ENCODE data around the gene MAP6D1.

Gene MAP6D1

DNA sequence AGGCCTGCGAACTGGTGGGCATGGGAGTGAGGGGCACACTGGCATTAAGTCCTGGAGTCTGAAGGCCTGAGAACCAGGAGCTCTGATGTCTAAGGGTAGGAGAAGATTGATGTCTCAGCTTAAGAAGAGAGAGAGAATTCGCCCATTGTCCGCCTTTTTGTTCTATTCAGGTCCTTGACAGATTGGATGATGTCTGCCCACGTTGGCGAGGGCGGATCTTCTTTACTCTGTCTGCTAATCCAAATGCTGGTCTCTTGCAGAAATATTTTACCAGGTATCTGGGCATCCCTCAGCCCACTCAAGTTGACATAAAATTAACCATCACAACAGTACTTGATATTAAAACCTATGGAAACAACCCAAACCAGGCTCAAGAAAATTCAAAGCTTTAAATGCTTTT is 44.1 kb downstream of the MAP6D1 start:
- Histone ChIP-seq H3K4me3 (ENCODE audit: low read depth, low read length) (no peak overlapping the region), H3K4me1 (ENCODE audit: control insufficient read depth, insufficient read depth, low read length) (no peaks in the 10 kb centered on the region), H3K36me3 (ENCODE audit: control insufficient read depth in 2 of 2, insufficient read depth in 1 of 2, low read length in 2 of 2) (peaks cover 27 to 83% of the 10 kb centered on the region in 2 experiments), H3K27ac (ENCODE audit: extremely low read depth, low read depth, low read length) (no peak overlapping the region), H3K9me3 (ENCODE audit: control insufficient read depth, insufficient read depth, low read depth, low read length) (no peaks in the 10 kb centered on the region)
- TF ChIP-seq YY2 (tag by site-specific recombination; IDR thresholded peaks at IDR 0.05), result no peak
- CTCF ChIA-PET, result interaction anchor here (0.7 kb wide), 1 partner anchor 85 kb away, joined by 3 read pairs; no protein-coding TSS in a partner anchor
- POLR2A ChIA-PET, result no interaction called here

GRCh38 chr3:183779896-183780465 is 45.4 kb downstream of the MAP6D1 start:
- no peak for TF ChIP-seq SP7 (tag by site-specific recombination; IDR thresholded peaks at IDR 0.05)
- TF ChIP-seq ZNF513 (tag by site-specific recombination; IDR thresholded peaks at IDR 0.05), result no peak
- 0 out of 2 replicates have a peak, but pooled peaks have one; percentile 26 for TF ChIP-seq SCRT2 (tag by site-specific recombination; IDR thresholded peaks at IDR 0.05)
- POLR2A ChIA-PET, result no interaction called here
- Histone ChIP-seq H3K9me3 (ENCODE audit: control insufficient read depth, insufficient read depth, low read depth, low read length) (no peaks in the 10 kb centered on the region), H3K4me1 (ENCODE audit: control insufficient read depth, insufficient read depth, low read length) (no peaks in the 10 kb centered on the region), H3K4me3 (ENCODE audit: low read depth, low read length) (no peak overlapping the region), H3K36me3 (ENCODE audit: control insufficient read depth in 2 of 2, insufficient read depth in 1 of 2, low read length in 2 of 2) (peaks cover 34 to 87% of the 10 kb centered on the region in 2 experiments), H3K27ac (ENCODE audit: extremely low read depth, low read depth, low read length) (no peak overlapping the region)
- CTCF ChIA-PET, result interaction anchor here (0.6 to 1.2 kb wide), 2 partner anchors 13 to 781 kb away, joined by 3 to 4 read pairs; no protein-coding TSS in a partner anchor

- ChIA-PET CTCF (no interaction called here), POLR2A (no interaction called here)
- H3K36me3 ChIP-seq (ENCODE audit: control insufficient read depth in 2 of 2, insufficient read depth in 1 of 2, low read length in 2 of 2), result peaks cover 29 to 90% of the 10 kb centered on the region in 2 experiments
- TF ChIP-seq REST (tag by site-specific recombination; IDR thresholded peaks at IDR 0.05), result no peak
- no peak for TF ChIP-seq ZBTB20 (tag by site-specific recombination; IDR thresholded peaks at IDR 0.05)
- TF ChIP-seq ZSCAN5A (tag by site-specific recombination; IDR thresholded peaks at IDR 0.05), result no peak
- TF ChIP-seq SCRT2 (tag by site-specific recombination; IDR thresholded peaks at IDR 0.05), result no peak
- no peak for TF ChIP-seq ZNF10 (tag by site-specific recombination; IDR thresholded peaks at IDR 0.05)
- no peak for TF ChIP-seq ZNF221 (tag by site-specific recombination; IDR thresholded peaks at IDR 0.05; ENCODE audit: borderline replicate concordance)
- no peak for TF ChIP-seq ZNF791 (tag by site-specific recombination; IDR thresholded peaks at IDR 0.05)
- TF ChIP-seq SCRT1 (tag by site-specific recombination; IDR thresholded peaks at IDR 0.05; ENCODE audit: borderline replicate concordance), result no peak
- TF ChIP-seq, protein P1, sequence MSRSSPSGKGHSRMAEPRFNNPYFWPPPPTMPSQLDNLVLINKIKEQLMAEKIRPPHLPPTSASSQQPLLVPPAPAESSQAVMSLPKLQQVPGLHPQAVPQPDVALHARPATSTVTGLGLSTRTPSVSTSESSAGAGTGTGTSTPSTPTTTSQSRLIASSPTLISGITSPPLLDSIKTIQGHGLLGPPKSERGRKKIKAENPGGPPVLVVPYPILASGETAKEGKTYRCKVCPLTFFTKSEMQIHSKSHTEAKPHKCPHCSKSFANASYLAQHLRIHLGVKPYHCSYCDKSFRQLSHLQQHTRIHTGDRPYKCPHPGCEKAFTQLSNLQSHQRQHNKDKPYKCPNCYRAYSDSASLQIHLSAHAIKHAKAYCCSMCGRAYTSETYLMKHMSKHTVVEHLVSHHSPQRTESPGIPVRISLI (tag by site-specific recombination; IDR thresholded peaks at IDR 0.05), result no peak
- TF ChIP-seq REPIN1 (tag by site-specific recombination; IDR thresholded peaks at IDR 0.05; ENCODE audit: low read depth), result no peak
- no peak for TF ChIP-seq KLF8 (tag by site-specific recombination; IDR thresholded peaks at IDR 0.05)
- TF ChIP-seq, protein P2, sequence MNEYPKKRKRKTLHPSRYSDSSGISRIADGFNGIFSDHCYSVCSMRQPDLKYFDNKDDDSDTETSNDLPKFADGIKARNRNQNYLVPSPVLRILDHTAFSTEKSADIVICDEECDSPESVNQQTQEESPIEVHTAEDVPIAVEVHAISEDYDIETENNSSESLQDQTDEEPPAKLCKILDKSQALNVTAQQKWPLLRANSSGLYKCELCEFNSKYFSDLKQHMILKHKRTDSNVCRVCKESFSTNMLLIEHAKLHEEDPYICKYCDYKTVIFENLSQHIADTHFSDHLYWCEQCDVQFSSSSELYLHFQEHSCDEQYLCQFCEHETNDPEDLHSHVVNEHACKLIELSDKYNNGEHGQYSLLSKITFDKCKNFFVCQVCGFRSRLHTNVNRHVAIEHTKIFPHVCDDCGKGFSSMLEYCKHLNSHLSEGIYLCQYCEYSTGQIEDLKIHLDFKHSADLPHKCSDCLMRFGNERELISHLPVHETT (tag by site-specific recombination; IDR thresholded peaks at IDR 0.05), result no peak
- TF ChIP-seq BCL11B (tag by site-specific recombination; IDR thresholded peaks at IDR 0.05; ENCODE audit: low read depth), result no peak
- TF ChIP-seq, protein P3, sequence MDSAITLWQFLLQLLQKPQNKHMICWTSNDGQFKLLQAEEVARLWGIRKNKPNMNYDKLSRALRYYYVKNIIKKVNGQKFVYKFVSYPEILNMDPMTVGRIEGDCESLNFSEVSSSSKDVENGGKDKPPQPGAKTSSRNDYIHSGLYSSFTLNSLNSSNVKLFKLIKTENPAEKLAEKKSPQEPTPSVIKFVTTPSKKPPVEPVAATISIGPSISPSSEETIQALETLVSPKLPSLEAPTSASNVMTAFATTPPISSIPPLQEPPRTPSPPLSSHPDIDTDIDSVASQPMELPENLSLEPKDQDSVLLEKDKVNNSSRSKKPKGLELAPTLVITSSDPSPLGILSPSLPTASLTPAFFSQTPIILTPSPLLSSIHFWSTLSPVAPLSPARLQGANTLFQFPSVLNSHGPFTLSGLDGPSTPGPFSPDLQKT (IDR thresholded peaks at IDR 0.05; ENCODE audit: borderline replicate concordance, low read depth, low read length), result no peak
- TF ChIP-seq, protein P4, sequence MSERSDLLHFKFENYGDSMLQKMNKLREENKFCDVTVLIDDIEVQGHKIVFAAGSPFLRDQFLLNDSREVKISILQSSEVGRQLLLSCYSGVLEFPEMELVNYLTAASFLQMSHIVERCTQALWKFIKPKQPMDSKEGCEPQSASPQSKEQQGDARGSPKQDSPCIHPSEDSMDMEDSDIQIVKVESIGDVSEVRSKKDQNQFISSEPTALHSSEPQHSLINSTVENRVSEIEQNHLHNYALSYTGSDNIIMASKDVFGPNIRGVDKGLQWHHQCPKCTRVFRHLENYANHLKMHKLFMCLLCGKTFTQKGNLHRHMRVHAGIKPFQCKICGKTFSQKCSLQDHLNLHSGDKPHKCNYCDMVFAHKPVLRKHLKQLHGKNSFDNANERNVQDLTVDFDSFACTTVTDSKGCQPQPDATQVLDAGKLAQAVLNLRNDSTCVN (tag by site-specific recombination; optimal IDR thresholded peaks at IDR 0.05), result no peak
Measured at GRCh38 chr3:183777016-183777618, 48.3 kb downstream of the MAP6D1 start.

More at GRCh38 chr3:183777016-183777618, 48.3 kb downstream of the MAP6D1 start:
- no peaks in the 10 kb centered on the region for H3K9me3 ChIP-seq (ENCODE audit: control insufficient read depth, insufficient read depth, low read depth, low read length)
- no peaks in the 10 kb centered on the region for H3K4me1 ChIP-seq (ENCODE audit: control insufficient read depth, insufficient read depth, low read length)
- no peak overlapping the region for H3K4me3 ChIP-seq (ENCODE audit: low read depth, low read length)
- no peak overlapping the region for H3K27ac ChIP-seq (ENCODE audit: extremely low read depth, low read depth, low read length)

All from HEK293 (cell line).